G401.6 (cell line): Measurements from ENCODE around the gene RPS6KB2.

Experiments used
- FAIRE-seq: peaks from 2 replicates; lab custom pipeline; 2012; peaks lifted over from hg19 to GRCh38; lab: Jason Lieb, UNC

Gene RPS6KB2

DNA sequence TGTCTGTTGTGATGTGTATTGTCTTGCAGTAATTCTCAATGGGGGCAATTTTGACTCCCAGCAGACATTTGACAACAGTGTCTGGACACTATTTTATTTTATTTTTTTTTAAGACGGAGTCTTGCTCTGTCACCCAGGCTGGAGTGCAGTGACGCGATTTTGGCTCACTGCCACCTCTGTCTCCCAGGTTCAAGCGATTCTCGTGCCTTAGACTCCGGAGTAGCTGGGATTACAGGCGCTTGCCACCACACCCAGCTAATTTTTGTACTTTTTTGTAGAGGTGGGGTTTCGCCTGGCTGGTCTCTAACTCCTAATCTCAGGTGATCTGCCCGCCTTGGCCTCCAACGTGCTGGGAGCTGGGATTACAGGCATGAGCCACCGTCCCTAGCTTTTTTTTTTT, 1.4 kb downstream of the RPS6KB2 start:
- no peak for FAIRE-seq

DNA sequence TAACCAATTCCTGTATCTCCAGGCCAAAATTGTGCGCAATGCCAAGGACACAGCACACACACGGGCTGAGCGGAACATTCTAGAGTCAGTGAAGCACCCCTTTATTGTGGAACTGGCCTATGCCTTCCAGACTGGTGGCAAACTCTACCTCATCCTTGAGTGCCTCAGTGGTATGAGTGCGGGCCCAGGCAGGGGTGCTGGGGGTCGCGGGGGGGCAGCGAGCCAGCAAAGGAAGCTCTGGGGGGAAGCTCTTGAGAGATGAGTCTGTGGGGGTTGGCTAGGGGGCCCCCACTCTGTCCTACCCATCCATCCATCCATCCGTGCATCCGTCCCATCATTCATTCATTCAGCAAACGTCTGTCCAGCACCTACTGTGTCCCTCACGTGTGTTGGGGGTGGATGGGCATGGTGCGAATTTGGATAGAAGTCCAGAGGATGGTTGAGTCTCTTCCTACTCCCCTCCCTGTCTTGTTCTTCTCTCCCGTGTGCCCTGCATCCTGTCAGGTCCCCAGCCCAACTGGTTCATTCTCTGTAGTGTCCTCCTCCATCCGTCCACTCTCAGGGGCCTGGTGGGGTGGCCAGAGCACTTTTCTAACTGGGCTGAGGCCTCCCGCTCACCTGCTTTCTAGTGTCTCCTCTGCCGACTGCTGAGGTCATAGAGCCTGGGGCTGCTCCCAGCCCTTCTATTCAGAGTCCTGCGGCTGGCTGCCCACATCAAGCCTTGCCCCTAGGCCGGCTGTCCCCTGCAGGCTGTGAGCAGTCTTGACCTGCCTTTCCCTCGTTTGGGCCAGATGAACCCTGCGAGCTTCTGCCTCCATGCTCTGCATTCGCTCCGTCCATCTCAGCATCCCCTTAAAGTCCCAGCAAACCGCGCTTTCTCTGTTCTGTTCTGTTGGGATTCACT, 3.3 kb downstream of the RPS6KB2 start:
- no peak for FAIRE-seq

DNA sequence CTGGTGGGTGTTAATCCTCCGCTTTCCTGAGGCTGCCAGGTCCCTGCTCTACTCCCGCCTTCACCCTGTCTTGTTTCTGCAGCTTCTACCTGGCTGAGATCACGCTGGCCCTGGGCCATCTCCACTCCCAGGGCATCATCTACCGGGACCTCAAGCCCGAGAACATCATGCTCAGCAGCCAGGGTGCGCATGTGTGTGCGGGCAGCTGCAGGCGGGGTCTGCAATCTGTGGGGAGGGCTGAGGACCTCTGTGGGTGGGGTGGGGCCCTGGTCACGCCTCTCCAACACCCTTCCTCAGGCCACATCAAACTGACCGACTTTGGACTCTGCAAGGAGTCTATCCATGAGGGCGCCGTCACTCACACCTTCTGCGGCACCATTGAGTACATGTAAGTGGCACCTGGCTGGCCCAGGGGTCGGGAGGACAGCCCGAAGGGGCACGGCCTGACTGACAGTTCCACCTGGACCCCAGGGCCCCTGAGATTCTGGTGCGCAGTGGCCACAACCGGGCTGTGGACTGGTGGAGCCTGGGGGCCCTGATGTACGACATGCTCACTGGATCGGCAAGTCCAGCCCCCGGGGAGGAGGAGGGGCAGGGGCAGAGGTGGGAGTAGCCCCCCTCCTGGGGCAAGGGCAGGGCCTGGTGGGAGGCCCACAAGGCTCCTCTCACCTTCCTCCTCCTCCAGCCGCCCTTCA, 4.5 kb downstream of the RPS6KB2 start:
- no peak for FAIRE-seq

DNA sequence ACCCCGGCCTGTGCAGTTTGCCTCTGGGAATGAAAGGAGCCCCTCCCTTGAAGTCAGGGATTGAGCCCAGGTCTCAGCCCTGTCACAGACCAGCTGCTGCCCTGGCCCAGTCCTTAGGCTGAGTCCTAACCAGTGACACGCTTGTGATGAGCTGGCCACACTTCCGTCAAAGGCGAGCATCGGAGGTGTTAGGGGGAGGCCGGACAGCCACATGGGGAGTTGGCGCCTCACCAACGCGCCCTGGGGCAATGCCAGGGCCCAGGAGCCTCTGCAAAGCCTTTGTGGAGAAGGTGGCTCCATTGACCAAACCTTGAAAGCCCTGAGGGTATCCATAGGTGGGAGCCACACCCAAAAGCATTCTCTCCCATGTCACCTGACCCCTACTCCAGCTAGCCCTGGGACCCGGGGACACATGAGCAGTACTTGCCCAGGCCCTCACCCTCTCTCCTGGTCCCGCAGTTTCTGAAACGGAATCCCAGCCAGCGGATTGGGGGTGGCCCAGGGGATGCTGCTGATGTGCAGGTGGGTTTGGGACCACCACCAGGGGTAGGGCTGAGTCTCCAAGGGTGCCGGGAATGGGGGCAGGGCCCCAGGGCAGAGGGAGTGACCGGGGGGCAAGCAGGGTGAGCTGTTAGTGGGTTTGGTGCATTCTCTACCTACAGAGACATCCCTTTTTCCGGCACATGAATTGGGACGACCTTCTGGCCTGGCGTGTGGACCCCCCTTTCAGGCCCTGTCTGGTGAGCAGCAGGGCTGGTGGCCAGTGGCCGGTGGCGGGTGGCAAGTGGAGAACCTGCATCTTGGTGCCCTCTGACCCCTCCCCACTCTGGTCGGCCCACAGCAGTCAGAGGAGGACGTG, 5.5 kb downstream of the RPS6KB2 start:
- no peak for FAIRE-seq

DNA sequence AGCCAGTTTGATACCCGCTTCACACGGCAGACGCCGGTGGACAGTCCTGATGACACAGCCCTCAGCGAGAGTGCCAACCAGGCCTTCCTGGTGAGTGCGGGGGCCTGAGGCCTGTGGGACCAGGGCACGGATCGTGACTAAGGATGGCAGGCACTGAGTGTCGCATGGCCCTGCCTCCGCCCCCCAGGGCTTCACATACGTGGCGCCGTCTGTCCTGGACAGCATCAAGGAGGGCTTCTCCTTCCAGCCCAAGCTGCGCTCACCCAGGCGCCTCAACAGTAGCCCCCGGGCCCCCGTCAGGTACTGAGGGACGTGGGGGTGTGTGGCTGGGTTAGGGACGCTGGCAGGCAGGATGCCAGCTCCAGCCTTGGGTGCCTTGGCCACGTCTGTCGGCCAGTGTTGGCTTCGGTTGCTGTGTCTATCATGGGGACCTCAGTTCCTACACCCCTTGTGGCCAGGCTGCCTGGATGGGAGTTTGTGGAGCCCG, 6.1 kb downstream of the RPS6KB2 start:
- no peak for FAIRE-seq

DNA sequence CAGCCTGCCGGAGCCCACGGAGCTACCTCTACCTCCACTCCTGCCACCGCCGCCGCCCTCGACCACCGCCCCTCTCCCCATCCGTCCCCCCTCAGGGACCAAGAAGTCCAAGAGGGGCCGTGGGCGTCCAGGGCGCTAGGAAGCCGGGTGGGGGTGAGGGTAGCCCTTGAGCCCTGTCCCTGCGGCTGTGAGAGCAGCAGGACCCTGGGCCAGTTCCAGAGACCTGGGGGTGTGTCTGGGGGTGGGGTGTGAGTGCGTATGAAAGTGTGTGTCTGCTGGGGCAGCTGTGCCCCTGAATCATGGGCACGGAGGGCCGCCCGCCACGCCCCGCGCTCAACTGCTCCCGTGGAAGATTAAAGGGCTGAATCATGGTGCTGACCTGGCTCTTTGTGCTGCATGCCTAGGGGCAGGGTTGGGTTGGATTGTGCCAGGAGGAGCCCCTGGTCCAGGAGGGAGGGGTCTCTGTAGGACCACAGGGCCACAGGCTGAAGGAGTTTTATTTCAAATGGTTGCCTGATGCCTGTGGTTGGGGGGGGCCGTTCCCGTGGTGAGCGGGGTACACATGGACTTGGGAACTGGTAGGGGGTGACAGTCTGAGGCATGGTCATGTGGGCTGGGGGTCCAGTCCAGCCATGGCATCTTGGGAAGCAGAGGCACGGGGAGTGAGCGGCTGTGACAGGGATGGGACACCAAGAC, 6.9 kb downstream of the RPS6KB2 start:
- FAIRE-seq, result no peak

DNA sequence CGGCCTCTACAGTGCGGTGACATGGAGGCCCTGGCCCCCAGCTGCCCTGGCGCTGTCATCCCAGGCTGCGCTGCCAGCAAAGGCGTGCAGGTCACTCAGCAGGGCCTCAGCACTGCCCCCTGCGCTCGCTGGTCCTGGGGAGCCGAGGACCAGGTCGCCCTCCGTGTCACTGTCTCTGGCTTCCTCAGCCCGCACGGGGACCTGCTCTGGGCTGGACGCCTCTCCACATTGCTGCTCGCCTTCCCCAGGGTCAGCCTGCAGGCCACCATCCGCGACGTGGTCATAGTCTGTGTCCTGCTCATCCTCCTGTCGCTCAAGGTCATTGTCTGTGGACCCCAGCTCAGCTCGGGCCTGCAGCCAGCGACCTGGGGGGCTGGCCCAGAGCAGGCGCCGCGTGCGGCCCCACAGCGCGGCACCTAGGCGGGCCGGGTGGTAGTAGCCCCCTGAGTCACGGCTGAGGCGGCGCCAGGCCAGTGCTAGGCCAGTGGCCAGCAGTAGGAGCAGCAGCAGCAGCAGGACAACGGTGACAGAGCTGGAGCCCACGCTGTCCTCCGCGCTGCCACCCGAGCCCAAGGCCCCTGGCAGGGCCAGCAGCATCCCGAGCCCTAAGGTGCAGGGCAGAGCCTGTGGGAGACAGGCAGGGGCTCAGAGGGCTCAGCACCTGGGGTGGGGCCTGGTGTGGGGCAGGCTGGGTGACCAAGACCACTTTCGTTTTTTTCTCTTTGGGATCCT, 7.6 kb downstream of the RPS6KB2 start:
- FAIRE-seq, result no peak

DNA sequence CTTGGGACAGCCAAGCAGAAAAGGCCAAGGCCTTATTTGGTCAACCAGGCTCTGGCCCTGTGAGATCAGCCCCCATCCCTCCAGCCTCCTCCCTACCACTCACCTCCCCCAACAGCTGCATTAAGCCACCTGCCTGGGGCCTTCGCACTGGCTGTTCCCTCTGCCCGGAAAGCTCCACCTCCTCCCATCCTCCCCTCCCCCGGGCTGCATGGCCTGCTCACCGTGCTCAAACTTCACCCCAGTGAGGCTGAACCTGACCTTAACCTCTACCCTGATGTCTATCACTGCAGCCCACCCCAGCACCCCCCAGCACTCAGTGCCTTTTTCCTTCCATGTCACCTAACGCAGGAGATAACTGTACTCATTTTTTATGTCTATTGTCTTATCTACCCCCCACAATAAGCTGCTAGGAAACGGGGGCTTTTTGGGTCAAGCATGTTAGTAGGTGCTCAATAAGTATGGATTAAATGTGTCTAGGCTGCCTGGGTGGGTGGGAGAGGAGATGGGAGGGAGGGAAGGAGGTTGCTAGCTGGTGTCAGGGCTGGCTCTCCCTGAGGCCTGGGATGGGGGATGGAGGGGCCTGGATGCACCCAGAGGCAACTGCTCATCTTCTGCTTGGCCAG, 8.3 kb downstream of the RPS6KB2 start:
- FAIRE-seq, result no peak

DNA sequence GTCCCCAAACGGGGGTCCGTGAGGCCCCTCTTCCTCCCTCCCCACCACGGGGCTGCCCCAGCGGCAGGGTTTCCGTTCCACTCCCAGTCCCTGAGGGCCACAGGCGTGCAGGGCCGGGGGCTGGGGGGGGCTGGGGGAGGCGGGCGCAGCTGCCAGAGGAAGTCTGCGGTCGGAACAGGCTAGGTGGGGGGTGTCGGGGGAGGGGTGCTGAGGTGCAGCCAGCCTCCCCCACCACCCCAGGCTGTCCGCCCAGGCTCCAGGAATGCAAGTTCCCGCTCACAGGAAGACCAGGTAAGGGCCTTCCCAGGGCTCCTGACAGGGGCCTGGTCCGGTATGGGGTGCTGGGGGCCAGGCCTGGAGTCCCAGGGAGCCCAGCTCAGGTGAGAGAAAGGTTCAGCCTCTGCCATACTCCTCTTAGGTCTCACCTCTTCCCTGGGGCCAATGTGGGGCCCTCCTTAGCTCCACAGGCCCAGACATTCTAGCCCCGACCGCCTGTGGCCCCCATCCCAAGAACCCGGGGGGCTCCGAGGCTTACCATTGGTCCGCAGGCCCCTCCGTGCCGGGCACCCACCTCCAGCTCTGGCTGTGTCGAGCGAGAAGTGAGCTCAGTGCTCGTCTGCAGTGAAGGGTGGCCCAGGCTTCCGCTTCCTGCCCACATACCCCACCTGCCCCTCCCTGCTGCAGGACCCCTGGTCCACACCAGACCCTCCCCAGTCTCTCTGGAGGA, 9.0 kb downstream of the RPS6KB2 start, which contains the start of gene PTPRCAP:
PTPRCAP (minus strand) TSS at position 601 of the 727 bp plus-strand sequence; CDS start at position 538, 63 bp downstream.
- FAIRE-seq, result no peak

DNA sequence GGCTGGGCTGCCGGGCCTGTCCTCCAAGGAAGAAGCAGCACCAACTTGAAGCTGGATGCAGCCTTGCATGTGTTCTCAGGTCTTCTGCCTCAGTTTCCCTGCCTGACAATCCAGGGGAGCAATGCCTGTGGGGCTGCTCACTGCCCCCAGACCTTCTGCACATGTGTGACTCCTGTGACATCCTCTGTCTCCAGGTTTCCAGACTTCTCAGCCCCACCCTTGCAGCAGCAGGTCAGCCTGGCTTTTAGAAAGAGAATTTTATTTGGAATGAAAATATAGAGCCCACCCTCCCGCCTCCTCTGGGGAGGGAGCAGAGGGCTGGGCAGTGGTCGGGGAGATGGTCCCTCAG, 9.5 kb downstream of the RPS6KB2 start:
- FAIRE-seq, result no peak

DNA sequence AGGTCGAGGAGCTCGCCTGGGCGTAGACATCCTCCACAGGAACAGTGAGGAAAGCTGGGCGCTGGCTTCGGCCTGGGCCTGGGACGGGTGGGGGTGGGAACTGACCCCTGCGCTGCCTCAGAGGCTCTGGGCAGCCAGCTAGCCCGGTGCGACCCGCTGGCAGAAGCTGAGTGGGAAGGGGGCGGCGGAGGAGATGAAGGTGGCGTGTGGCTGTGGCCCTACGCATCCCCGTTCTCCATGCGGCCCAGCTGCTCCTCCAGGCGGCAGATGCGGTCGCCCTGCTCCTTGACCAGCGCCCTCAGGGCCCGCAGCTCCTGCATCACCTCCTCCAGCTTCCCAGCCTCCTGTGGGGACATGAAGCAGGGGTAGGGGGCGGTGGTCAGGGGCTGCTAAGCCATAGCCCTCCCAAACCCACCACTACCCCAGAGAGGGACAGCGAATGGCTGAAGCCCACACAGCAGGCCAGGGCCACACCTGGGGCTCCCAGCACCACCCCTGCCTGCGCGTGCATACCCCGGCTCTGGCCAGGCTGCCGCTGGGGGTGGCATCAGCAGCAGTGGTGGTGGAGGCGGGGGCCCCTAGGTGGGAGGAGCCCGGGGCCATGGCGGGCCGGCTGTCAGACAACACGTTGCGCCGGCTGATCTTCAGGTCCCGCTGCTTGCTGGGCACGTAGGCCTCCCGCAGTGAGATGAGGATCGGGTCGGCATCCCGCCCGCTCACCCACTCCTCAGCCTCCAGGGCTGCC, 10.0 kb downstream of the RPS6KB2 start:
- FAIRE-seq, result no peak

DNA sequence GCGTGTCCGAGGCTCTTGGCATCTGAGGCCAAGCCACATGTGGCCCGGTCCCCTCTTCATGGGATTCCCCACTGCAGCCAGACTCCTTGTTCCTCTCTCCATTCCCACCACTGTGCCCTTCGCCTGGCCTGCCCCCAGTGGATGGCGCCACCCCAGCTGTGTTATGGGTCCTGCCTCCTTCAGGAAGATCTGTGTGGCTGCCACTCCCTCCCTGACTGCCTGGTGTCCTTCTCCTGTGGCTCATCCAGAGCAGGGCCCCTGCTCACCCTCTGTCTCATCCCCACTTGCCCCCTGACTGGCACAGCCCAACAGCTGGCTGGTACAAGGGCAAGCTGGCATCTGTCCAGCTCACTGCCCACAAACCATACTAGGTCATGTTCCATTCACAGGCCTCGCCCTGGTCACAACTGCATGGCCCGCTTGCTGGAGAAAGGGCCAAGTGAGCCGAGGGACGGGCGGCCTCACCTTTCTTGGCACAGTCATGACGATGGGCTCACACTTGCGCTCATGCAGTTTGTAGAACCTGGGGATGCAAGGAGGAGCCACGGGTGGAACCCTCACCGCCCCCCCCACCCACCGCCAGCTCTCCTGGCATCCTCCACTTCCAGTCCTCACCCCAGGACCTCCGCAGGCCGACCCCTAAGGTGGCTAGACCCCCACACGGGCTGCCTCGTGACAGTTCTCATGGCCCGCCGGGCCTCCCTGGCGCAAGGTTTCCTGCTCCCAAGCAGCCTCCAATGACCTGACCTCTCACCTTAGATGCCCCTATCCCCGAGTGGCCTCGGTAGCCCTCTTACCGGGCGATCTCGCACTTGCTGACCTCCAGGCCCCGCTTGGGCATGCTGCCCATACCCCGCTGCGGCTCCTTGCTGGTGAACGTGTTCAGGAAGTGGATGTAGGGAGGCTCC, 11.3 kb downstream of the RPS6KB2 start:
- no peak for FAIRE-seq

DNA sequence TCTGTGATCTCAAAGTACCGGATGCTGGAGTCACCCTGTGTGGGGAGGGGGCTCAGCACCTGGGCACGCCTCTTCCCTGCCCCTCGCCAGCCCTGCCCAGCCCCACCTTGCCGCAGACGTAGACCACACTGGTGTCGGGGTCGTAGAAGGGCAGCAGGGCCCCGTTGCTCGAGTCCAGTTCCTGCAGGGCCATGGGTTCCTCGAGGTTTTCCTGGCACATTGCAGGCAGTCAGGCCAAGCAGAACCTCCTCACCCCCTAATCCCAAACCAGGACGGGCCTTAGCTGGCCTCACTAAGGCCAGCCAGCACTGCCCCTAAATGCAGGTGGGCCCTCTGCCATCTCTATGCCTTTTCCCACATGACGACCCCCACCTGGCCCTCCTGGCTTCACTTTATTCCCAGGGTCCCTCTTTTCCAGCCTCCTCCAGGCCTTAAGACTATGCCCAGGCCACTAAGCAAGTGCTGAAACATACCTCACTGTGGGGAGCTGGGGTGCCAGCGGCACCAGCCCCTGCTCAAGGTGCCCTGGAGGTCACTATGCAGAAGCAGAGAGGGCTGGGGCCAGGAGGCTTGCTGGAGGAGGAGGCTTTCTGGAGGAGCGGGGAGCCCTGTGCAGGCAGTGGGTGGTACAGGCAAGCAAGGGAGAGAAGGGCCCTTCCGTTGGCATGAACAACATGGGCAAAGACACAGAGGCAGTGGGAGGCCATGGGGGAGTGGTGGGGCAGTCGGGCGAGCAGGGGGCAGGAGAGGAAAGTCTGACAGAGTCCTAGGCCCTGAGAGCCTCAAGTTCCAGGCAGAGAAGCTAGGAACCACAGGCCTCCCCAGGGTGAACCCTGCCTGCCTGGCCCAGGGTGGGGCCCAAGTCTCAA, 12.2 kb downstream of the RPS6KB2 start:
- FAIRE-seq, result no peak

DNA sequence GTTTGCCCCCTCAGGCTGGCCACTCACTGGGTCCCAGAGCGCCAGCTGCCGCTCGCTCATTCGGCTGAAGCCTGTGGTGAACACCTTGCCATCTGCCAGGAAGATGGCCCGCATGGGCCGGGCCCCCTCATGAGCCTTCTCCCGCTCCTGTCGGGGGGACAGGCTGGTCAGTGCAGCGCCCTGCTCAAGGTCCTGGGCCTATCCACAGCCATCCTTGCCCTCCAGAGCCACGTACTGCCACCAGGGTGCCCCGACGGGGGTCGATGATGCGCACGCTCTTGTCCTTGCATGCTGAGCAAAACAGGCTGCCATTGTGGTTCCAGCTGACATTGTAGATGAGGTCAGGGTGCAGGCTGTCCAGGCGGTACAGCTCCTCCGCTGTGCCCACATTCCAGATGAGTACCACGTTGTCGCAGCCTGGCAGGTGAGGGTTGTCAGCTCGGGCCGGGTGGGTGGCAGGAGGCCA, 12.8 kb downstream of the RPS6KB2 start:
- FAIRE-seq, result no peak

DNA sequence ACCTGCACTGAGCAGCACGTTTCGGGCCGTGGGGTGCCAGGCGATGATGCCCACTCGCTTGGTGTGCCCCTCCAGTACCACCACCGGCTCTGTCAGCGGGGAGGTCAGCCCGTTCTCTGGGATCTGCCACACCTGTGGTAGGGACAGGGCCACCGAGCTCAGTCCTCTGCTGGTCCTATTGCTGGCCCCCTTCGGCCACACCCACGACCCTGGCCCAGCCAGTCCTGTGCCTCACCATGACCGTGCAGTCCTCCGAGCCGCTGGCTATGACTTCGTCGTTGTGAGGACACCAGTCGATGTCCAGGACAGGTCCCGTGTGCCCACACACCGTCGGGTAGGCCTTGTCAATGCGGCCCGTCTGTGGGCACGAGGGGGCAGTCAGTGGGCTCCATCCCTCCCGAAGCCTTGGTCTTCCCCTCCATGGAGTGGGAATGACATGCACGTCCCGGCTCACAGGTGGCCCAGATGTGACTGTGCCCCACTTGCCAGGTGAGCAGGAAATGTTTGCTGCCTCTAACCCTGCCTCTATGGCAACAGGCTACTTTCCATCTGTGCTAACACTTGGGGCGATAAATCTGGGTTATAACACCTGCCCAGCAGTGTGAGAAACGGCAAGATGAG, 13.5 kb downstream of the RPS6KB2 start:
- FAIRE-seq, result no peak
